T-cell (primary cell): ENCODE results near the gene BCL2L1. TPM values are rescaled to one million over a fixed set of nuclear protein-coding genes. Genes with fewer than 3 reads are reported as not detected.

Source experiments
- ATAC-seq, 4 experiments: fragments of 200-7000 bp in 3 of 4; fragments of 150-1000 bp in 1 of 4; cut with Tn5 transposase; replicated peaks in 1 of 4; 1 replicate in 3 of 4; 2 replicates in 1 of 4; pipeline ENCODE4 v1.10.0; 2021; ENCODE audit warnings: moderate library complexity in 3 of 4, mild to moderate bottlenecking in 2 of 4, moderate number of reproducible peaks in 1 of 4
- CTCF ChIA-PET, 2 donors: fragments of 300-600 bp; sonication (Branson Sonifier 250); formaldehyde crosslinking; loops; one replicate each; lab custom pipeline; 2022; ENCODE audit warnings: antibody characterized with exemption in 2 of 2; lab: Charles Lee
- POLR2A ChIA-PET, 2 donors: fragments of 300-600 bp; sonication (Branson Sonifier 250); formaldehyde crosslinking; loops; one replicate each; lab custom pipeline; 2022; ENCODE audit warnings: antibody characterized with exemption in 2 of 2; lab: Charles Lee
- DNase-seq, 35 experiments: peaks; one replicate each; pipeline versions ENCODE4 v3.0.0 to v3.0.0-alpha.2; 2013 to 2023
- H3K27ac ChIP-seq: one replicate; pipeline ENCODE4 v1.5.1; 2013; ENCODE audit warnings: low read length
- H3K27me3 ChIP-seq, 2 experiments: replicated peaks in 1 of 2; 1 replicate in 1 of 2; 2 replicates in 1 of 2; pipeline versions ENCODE4 v1.6.1 to v1.7.0; 2013; ENCODE audit warnings: low read length in 1 of 2, mixed read lengths in 1 of 2; ENCODE audit not compliant: control insufficient read depth in 2 of 2, insufficient read depth in 2 of 2; ENCODE audit errors: extremely low read depth in 1 of 2
- H3K36me3 ChIP-seq, 2 donors: 1 replicate in 1 of 2; 2 replicates in 1 of 2; pipeline versions ENCODE4 v1.6.1 to v1.7.0; 2013; ENCODE audit warnings: low read length in 1 of 2; ENCODE audit not compliant: control insufficient read depth in 2 of 2, insufficient read depth in 1 of 2; ENCODE audit errors: extremely low read depth in 1 of 2
- H3K4me1 ChIP-seq, 2 experiments: 1 replicate in 1 of 2; 2 replicates in 1 of 2; pipeline versions ENCODE4 v1.6.1 to v1.7.0; 2013; ENCODE audit warnings: low read length in 2 of 2, mixed read lengths in 1 of 2; ENCODE audit not compliant: insufficient read depth in 2 of 2, control insufficient read depth in 1 of 2; ENCODE audit errors: extremely low read depth in 1 of 2
- H3K4me3 ChIP-seq, 2 donors: 1 replicate in 1 of 2; 2 replicates in 1 of 2; pipeline versions ENCODE4 v1.5.1 to v1.7.0; 2013; ENCODE audit warnings: mild to moderate bottlenecking in 2 of 2, low read length in 1 of 2, moderate library complexity in 1 of 2; ENCODE audit not compliant: control insufficient read depth in 1 of 2; ENCODE audit errors: extremely low read depth in 1 of 2
- H3K9me3 ChIP-seq: 2 replicates; pipeline ENCODE4 v1.7.0; 2013
- H3K27ac Mint-ChIP-seq, 2 donors: one replicate each; pipeline ENCODE4 v1.8.0; 2020 to 2021; ENCODE audit warnings: mild to moderate bottlenecking in 2 of 2, mixed read lengths in 2 of 2
- H3K27me3 Mint-ChIP-seq, 2 donors: one replicate each; pipeline ENCODE4 v1.8.0; 2021 to 2022; ENCODE audit warnings: mixed read lengths in 2 of 2
- H3K36me3 Mint-ChIP-seq: one replicate; pipeline ENCODE4 v1.8.0; 2021; ENCODE audit warnings: mixed read lengths
- H3K4me1 Mint-ChIP-seq, 3 donors: one replicate each; pipeline ENCODE4 v1.8.0; 2020 to 2022; ENCODE audit warnings: mixed read lengths in 3 of 3, mild to moderate bottlenecking in 1 of 3
- H3K4me3 Mint-ChIP-seq, 3 donors: one replicate each; pipeline ENCODE4 v1.8.0; 2020 to 2022; ENCODE audit warnings: mild to moderate bottlenecking in 3 of 3, mixed read lengths in 3 of 3, moderate library complexity in 3 of 3
- H3K9me3 Mint-ChIP-seq, 3 donors: one replicate each; pipeline ENCODE4 v1.8.0; 2020 to 2022; ENCODE audit warnings: mixed read lengths in 3 of 3
- WGBS: methylation state at CpG from one replicate; pipeline ENCODE4 v1.1.5; 2013; ENCODE audit warnings: missing lambda C conversion rate; ENCODE audit not compliant: insufficient coverage; 5-methylcytosine and 5-hydroxymethylcytosine counted together
- total RNA-seq, 35 experiments: library from RNA in 6 of 35; stranded (reverse) in 6 of 35; fragments of 120-200 nt in 1 of 35; gene quantifications; one replicate each; pipeline versions ENCODE4 v1.2.1 to v1.2.4 and lab custom pipeline; 2013 to 2026

Gene BCL2L1
- total RNA-seq, 5 donors from 2014 or later (not counting 1 experiment from before 2014, with no cell fraction given) = 26.6 to 33.8 (median 27.7) TPM

DNA sequence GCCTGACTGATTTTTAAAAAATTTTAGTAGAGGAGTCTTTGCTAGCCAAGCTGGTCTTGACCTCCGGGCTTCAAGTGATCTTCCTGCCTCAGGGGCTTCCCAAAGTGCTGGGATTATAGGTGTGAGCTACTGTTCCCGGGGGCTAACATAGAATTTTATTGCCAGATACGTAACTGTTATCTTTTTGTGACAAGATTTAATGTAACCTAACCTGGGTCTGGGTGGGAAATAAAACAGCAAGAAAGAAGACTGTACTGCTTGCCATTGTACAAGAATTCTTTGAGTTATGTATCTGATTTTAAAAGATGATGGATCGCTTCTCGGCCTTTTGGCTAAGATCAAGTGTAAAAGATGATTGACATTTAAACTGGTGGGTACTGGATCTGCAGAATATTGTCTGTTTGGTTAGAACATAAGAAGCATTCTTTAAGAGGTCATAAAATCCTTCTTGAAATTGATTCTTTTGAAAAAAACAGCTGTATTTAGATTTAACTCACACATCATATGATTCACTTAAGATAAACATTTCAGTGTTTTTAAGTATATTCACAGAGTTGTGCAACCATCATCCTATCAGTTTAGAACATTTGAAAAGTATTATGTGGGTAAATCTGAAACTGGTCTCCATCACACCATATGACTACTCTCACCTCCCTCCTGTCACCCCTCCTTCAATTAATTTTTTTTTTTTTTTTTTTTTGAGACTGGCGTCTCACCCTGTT lies 38.0 kb upstream of the BCL2L1 start:
- no peak overlapping the region for H3K27ac Mint-ChIP-seq
- DNase-seq (no peak), ATAC-seq (no peak)
- Histone ChIP-seq H3K36me3 (no peaks in the 10 kb centered on the region), H3K4me3 (no peak overlapping the region), H3K27me3 (no peaks in the 10 kb centered on the region), H3K27ac (no peak overlapping the region), H3K4me1 (no peaks in the 10 kb centered on the region), H3K9me3 (no peaks in the 10 kb centered on the region)
- ChIA-PET POLR2A (no interaction called here), CTCF (interaction anchor here (0.7 kb wide), 2 partner anchors 130 to 1618 kb away, joined by 3 to 9 read pairs; no protein-coding TSS in a partner anchor)
- no CpG with 5 or more reads among the region's 6 CpGs for WGBS
- peaks cover 0 to 10% (median 0%) of the 10 kb centered on the region in 3 donors for H3K4me1 Mint-ChIP-seq
- H3K9me3 Mint-ChIP-seq = no peaks in the 10 kb centered on the region
- H3K27me3 Mint-ChIP-seq = no peaks in the 10 kb centered on the region
- no peak overlapping the region for H3K4me3 Mint-ChIP-seq
- H3K36me3 Mint-ChIP-seq = no peaks in the 10 kb centered on the region

DNA sequence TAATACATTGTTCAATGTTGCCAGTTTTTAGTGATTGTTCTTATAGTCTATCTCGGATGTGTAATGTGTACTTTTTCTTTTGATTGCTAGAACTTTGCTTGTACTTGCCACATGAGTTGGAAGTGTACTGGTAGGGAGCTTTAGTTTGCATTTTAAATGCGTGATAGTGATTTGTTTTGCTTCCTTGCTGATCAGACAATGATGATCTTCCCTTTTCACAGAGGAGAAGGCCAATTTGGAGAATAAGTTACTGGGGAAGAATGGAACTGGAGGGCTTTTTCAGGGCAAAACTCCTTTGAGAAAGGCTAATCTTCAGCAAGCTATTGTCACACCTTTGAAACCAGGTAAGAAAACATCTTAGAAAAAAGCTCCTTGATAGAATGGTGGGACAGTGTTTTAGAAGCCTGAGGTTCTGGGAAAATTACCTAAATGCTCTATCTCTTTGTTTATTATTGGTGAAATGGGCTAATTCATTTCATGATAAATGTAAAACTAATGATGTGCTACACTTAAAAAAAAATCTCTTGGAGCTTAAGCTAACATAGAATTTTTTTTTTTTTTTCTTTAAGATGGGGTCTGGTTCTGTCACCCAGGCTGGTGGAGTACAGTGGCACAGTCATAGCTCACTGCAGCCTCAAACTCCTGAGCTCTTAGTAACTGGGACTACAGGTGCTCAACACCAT lies 37.3 kb upstream of the BCL2L1 start:
- Histone ChIP-seq H3K36me3 (no peaks in the 10 kb centered on the region), H3K27me3 (no peaks in the 10 kb centered on the region), H3K27ac (no peak overlapping the region), H3K9me3 (no peaks in the 10 kb centered on the region), H3K4me1 (no peaks in the 10 kb centered on the region), H3K4me3 (no peak overlapping the region)
- ATAC-seq (no peak), DNase-seq (no peak)
- Mint-ChIP-seq H3K4me3 (no peak overlapping the region), H3K4me1 (peaks cover 0 to 9% (median 0%) of the 10 kb centered on the region in 3 donors), H3K36me3 (no peaks in the 10 kb centered on the region), H3K9me3 (no peaks in the 10 kb centered on the region), H3K27ac (no peak overlapping the region), H3K27me3 (no peaks in the 10 kb centered on the region)
- POLR2A ChIA-PET = no interaction called here
- 100% methylated on average over 1 of the region's 2 CpGs for WGBS
- CTCF ChIA-PET = no interaction called here

DNA sequence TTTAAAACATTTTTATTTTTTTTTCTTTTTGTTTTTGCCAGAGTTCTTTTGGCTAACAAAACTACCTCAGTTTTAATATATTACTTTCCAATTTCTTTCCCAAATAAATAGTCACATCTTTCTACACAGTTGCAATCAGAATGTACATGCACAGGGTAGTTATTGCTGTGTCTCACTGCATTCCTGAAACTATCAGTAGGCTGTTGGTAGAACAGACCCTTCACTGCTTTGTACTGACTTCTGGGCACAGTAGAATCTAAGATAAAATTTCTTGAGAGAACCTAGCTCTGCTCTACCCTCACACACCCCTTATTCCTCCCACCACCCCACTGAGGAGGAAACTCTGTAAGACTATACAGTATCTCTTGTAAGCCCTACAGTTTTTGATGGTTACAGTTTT lies 36.3 kb upstream of the BCL2L1 start:
- Histone ChIP-seq H3K27me3 (no peaks in the 10 kb centered on the region), H3K4me3 (no peak overlapping the region), H3K4me1 (no peaks in the 10 kb centered on the region), H3K27ac (no peak overlapping the region), H3K36me3 (no peaks in the 10 kb centered on the region), H3K9me3 (no peaks in the 10 kb centered on the region)
- POLR2A ChIA-PET = no interaction called here
- peaks cover 0 to 9% (median 0%) of the 10 kb centered on the region in 3 donors for H3K4me1 Mint-ChIP-seq
- no peak overlapping the region for H3K4me3 Mint-ChIP-seq
- H3K36me3 Mint-ChIP-seq = no peaks in the 10 kb centered on the region
- no peak for DNase-seq
- ATAC-seq = no peak
- no peaks in the 10 kb centered on the region for H3K27me3 Mint-ChIP-seq
- H3K9me3 Mint-ChIP-seq = no peaks in the 10 kb centered on the region
- CTCF ChIA-PET = no interaction called here
- H3K27ac Mint-ChIP-seq = no peak overlapping the region

DNA sequence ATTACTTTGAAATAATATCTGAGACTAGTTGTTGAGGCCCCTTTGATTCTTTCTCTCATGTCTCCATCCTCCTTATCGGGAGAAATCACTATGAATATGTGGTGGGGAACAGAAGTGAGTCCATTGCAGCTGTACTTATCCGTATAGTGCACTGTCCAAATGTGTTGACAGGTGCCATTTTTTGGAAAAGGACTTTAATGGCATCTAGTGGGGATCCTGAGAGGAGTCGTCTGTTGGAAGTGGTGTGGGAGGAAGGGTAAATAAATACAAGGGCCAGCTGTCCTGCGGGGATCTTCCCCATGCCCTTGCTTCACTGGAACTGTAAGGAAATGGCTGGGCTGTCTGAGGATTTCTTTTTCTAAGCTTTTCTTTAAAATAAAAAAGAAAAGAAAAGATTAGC lies 35.9 kb upstream of the BCL2L1 start:
- Histone ChIP-seq H3K27me3 (no peaks in the 10 kb centered on the region), H3K9me3 (no peaks in the 10 kb centered on the region), H3K4me3 (no peak overlapping the region), H3K4me1 (no peaks in the 10 kb centered on the region), H3K27ac (no peak overlapping the region), H3K36me3 (no peaks in the 10 kb centered on the region)
- no peak for ATAC-seq
- Mint-ChIP-seq H3K27me3 (no peaks in the 10 kb centered on the region), H3K4me1 (peaks cover 0 to 9% (median 0%) of the 10 kb centered on the region in 3 donors), H3K9me3 (no peaks in the 10 kb centered on the region), H3K36me3 (no peaks in the 10 kb centered on the region), H3K4me3 (no peak overlapping the region), H3K27ac (no peak overlapping the region)
- 100% methylated on average over 2 of the region's 4 CpGs for WGBS
- no peak for DNase-seq
- POLR2A ChIA-PET = no interaction called here
- CTCF ChIA-PET = interaction anchor here in 1 of 2 donors (0.7 kb wide), 1 partner anchor 130 kb away, joined by 4 read pairs; no protein-coding TSS in a partner anchor

DNA sequence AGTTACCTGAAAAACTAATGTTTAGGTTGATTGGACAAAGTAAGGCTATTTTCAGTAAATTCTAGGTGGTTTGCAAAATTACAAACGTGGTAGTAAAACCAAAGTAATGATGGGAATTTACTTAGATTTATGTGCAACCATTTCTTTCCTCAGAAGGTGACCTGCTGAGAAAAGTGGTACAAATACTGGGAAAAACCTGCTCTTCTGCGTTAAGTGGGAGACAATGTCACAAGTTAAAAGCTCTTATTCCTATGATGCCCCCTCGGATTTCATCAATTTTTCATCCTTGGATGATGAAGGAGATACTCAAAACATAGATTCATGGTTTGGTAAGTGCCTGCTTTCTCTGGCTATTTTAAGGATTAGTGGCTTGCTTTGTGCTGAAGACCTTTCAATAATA lies 34.6 kb upstream of the BCL2L1 start:
- DNase-seq = no peak
- H3K36me3 ChIP-seq = no peaks in the 10 kb centered on the region
- Mint-ChIP-seq H3K9me3 (no peaks in the 10 kb centered on the region), H3K27ac (no peak overlapping the region), H3K36me3 (no peaks in the 10 kb centered on the region), H3K27me3 (no peaks in the 10 kb centered on the region), H3K4me3 (no peak overlapping the region), H3K4me1 (peaks cover 0 to 9% (median 0%) of the 10 kb centered on the region in 3 donors)
- no peaks in the 10 kb centered on the region for H3K9me3 ChIP-seq
- CTCF ChIA-PET = no interaction called here
- no peaks in the 10 kb centered on the region for H3K27me3 ChIP-seq
- 100% methylated on average over 1 of the region's 3 CpGs for WGBS
- no peak for ATAC-seq
- no peak overlapping the region for H3K4me3 ChIP-seq
- H3K27ac ChIP-seq = no peak overlapping the region
- H3K4me1 ChIP-seq = no peaks in the 10 kb centered on the region
- POLR2A ChIA-PET = no interaction called here

DNA sequence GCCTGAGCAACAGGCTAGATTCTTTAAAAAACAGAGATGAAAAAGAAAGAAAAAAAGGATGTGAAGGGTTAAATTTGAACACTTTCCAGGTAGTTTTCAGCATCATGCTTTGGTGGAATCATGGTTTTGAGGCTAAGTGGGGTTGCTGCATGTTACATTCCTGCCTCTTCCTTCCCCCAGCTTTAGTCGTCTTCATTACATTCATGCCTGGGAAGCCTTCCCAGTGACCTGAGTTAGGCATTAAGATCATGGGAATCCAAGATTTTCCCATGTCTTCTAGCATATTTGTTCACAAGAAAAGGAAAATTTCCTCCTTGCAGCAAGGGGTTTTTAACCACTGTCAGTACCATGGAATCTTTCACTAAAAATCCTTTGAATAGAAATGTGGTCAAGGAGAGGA lies 28.5 kb upstream of the BCL2L1 start:
- H3K27ac ChIP-seq = no peak overlapping the region
- no peak overlapping the region for H3K4me3 ChIP-seq
- Mint-ChIP-seq H3K9me3 (no peaks in the 10 kb centered on the region), H3K36me3 (no peaks in the 10 kb centered on the region), H3K4me3 (no peak overlapping the region), H3K4me1 (peaks cover 0 to 13% (median 3%) of the 10 kb centered on the region in 3 donors), H3K27ac (no peak overlapping the region), H3K27me3 (no peaks in the 10 kb centered on the region)
- H3K36me3 ChIP-seq = no peaks in the 10 kb centered on the region
- H3K4me1 ChIP-seq = no peaks in the 10 kb centered on the region
- DNase-seq (no peak), ATAC-seq (no peak)
- WGBS = no CpG with 5 or more reads among the region's 1 CpG
- ChIA-PET CTCF (no interaction called here), POLR2A (no interaction called here)
- no peaks in the 10 kb centered on the region for H3K9me3 ChIP-seq
- no peaks in the 10 kb centered on the region for H3K27me3 ChIP-seq
